Measurements from ENCODE around the gene ZNF789.

ZNF789 gene

GRCh38 chr7:99447943-99448342, 24.7 kb upstream of the ZNF789 start (continued):
- no peak for TF ChIP-seq ZNF280D (tag by site-specific recombination; IDR thresholded peaks at IDR 0.05)
- TF ChIP-seq, protein P1, sequence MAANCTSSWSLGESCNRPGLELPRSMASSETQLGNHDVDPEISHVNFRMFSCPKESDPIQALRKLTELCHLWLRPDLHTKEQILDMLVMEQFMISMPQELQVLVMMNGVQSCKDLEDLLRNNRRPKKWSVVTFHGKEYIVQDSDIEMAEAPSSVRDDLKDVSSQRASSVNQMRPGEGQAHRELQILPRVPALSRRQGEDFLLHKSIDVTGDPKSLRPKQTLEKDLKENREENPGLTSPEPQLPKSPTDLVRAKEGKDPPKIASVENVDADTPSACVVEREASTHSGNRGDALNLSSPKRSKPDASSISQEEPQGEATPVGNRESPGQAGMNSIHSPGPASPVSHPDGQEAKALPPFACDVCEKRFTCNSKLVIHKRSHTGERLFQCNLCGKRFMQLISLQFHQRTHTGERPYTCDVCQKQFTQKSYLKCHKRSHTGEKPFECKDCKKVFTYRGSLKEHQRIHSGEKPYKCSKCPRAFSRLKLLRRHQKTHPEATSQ (tag by site-specific recombination; IDR thresholded peaks at IDR 0.05) = no peak
- TF ChIP-seq, protein P2, sequence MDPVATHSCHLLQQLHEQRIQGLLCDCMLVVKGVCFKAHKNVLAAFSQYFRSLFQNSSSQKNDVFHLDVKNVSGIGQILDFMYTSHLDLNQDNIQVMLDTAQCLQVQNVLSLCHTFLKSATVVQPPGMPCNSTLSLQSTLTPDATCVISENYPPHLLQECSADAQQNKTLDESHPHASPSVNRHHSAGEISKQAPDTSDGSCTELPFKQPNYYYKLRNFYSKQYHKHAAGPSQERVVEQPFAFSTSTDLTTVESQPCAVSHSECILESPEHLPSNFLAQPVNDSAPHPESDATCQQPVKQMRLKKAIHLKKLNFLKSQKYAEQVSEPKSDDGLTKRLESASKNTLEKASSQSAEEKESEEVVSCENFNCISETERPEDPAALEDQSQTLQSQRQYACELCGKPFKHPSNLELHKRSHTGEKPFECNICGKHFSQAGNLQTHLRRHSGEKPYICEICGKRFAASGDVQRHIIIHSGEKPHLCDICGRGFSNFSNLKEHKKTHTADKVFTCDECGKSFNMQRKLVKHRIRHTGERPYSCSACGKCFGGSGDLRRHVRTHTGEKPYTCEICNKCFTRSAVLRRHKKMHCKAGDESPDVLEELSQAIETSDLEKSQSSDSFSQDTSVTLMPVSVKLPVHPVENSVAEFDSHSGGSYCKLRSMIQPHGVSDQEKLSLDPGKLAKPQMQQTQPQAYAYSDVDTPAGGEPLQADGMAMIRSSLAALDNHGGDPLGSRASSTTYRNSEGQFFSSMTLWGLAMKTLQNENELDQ (tag by site-specific recombination; IDR thresholded peaks at IDR 0.05; ENCODE audit: low read depth) = no peak
- TF ChIP-seq, protein P3, sequence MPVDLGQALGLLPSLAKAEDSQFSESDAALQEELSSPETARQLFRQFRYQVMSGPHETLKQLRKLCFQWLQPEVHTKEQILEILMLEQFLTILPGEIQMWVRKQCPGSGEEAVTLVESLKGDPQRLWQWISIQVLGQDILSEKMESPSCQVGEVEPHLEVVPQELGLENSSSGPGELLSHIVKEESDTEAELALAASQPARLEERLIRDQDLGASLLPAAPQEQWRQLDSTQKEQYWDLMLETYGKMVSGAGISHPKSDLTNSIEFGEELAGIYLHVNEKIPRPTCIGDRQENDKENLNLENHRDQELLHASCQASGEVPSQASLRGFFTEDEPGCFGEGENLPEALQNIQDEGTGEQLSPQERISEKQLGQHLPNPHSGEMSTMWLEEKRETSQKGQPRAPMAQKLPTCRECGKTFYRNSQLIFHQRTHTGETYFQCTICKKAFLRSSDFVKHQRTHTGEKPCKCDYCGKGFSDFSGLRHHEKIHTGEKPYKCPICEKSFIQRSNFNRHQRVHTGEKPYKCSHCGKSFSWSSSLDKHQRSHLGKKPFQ (tag by site-specific recombination; IDR thresholded peaks at IDR 0.05) = no peak
- TF ChIP-seq ZNF248 (tag by site-specific recombination; IDR thresholded peaks at IDR 0.05) = no peak
- no peak for TF ChIP-seq ZNF112 (tag by site-specific recombination; IDR thresholded peaks at IDR 0.05)
- TF ChIP-seq REPIN1 (tag by site-specific recombination; IDR thresholded peaks at IDR 0.05; ENCODE audit: low read depth) = no peak
- no peak for TF ChIP-seq ZNF529 (tag by site-specific recombination; IDR thresholded peaks at IDR 0.05; ENCODE audit: insufficient replicate concordance)
- TF ChIP-seq ZNF692 (tag by site-specific recombination; IDR thresholded peaks at IDR 0.05) = no peak
- no peak for TF ChIP-seq ZBTB26 (tag by site-specific recombination; optimal IDR thresholded peaks at IDR 0.05)

- Histone ChIP-seq H3K4me3 (ENCODE audit: low read depth, low read length) (no peak overlapping the region), H3K9me3 (ENCODE audit: control insufficient read depth, insufficient read depth, low read depth, low read length) (no peaks in the 10 kb centered on the region), H3K4me1 (ENCODE audit: control insufficient read depth, insufficient read depth, low read length) (no peaks in the 10 kb centered on the region), H3K36me3 (ENCODE audit: control insufficient read depth in 2 of 2, insufficient read depth in 1 of 2, low read length in 2 of 2) (peaks cover 38 to 86% of the 10 kb centered on the region in 2 experiments), H3K27ac (ENCODE audit: extremely low read depth, low read depth, low read length) (no peak overlapping the region)
- ChIA-PET CTCF (no interaction called here), POLR2A (interaction anchor here (1.2 to 2.6 kb wide), 3 partner anchors 9 to 29 kb away, joined by 3 to 7 read pairs (median 5); partner anchors contain the start of genes CPSF4 and PTCD1)
- no peak for TF ChIP-seq SP2 (tag by site-specific recombination; IDR thresholded peaks at IDR 0.05)
- peak; percentile 92 for TF ChIP-seq ZIC2 (tag by site-specific recombination; IDR thresholded peaks at IDR 0.05)
Observed at GRCh38 chr7:99448855-99449254, 23.8 kb upstream of the ZNF789 start.

Data from HEK293 (cell line).